Stomach (tissue), 19 donors: Measurements from ENCODE around the gene CDK1. TPM values are rescaled to one million over a fixed set of nuclear protein-coding genes. Genes with fewer than 3 reads are reported as not detected.

Experiments
- DNase-seq, 2 donors: peaks; one replicate each; pipeline versions ENCODE4 v3.0.0 to v3.0.0-alpha.2; 2013 to 2019
- H3K27ac ChIP-seq, 5 donors: fragments of 200-600 bp in 4 of 5; sonication (generic) in 4 of 5; one replicate each; pipeline ENCODE4 v1.5.1; 2013 to 2019; ENCODE audit warnings: mild to moderate bottlenecking in 1 of 5, moderate library complexity in 1 of 5
- H3K27me3 ChIP-seq, 3 donors: fragments of 200-600 bp; sonication (generic); one replicate each; pipeline ENCODE4 v1.5.1; 2017 to 2019; ENCODE audit warnings: mixed run types in 1 of 3
- H3K36me3 ChIP-seq, 4 donors: fragments of 200-600 bp; sonication (generic); 1 replicate in 3 of 4; 2 replicates in 1 of 4; pipeline ENCODE4 v1.5.1; 2016 to 2019
- H3K4me1 ChIP-seq, 4 donors: fragments of 200-600 bp; sonication (generic); one replicate each; pipeline ENCODE4 v1.5.1; 2016 to 2019
- H3K4me3 ChIP-seq, 4 donors: fragments of 200-600 bp; sonication (generic) in 3 of 4; one replicate each; pipeline ENCODE4 v1.5.1; 2016 to 2019; ENCODE audit warnings: mild to moderate bottlenecking in 1 of 4
- H3K9me3 ChIP-seq, 4 donors: fragments of 200-600 bp; sonication (generic); one replicate each; pipeline ENCODE4 v1.5.1; 2016 to 2019
- EP300 ChIP-seq: sonication (generic); formaldehyde crosslinking; IDR thresholded peaks from one replicate; pipeline ENCODE4 v1.6.1; 2017; ENCODE audit warnings: antibody characterized with exemption
- POLR2A ChIP-seq, 4 donors: fragments of 450-650 bp; IDR thresholded peaks; one replicate each; pipeline ENCODE4 v1.6.1; 2016; ENCODE audit warnings: antibody characterized with exemption in 4 of 4, control low read depth in 2 of 4, mild to moderate bottlenecking in 1 of 4, moderate library complexity in 1 of 4
- POLR2AphosphoS5 ChIP-seq, 3 donors: sonication (generic); formaldehyde crosslinking; IDR thresholded peaks; one replicate each; pipeline ENCODE4 v1.6.1; 2016; ENCODE audit warnings: antibody characterized with exemption in 3 of 3
- WGBS, 5 donors: extraction: QIAGEN DNeasy Blood & Tissue Kit in 3 of 5; methylation state at CpG; one replicate each; pipeline versions ENCODE4 v1.1.5 to v1.1.7; 2013 to 2018; 5-methylcytosine and 5-hydroxymethylcytosine counted together
- intact Hi-C: fragments of 100-400 bp; cut with DNase I; formaldehyde crosslinking; loops from one replicate; pipeline ENCODE4 v1.15.1; 2023; ENCODE audit warnings: low total_unique reads
- long read RNA-seq, 10 donors: transcript quantifications; one replicate each; lab custom pipeline, GENCODE V29; 2026
- polyA plus RNA-seq, 3 donors: library from polyadenylated mRNA; stranded (reverse); fragments of 200-250 nt; gene quantifications; one replicate each; pipeline ENCODE4 v1.2.3, GENCODE V29; 2013
- total RNA-seq, 5 donors: library from RNA; depleted of rRNA; stranded (reverse); fragments of >200 nt; gene quantifications; one replicate each; pipeline versions ENCODE4 v1.1.0 to v1.2.3, GENCODE V29; 2014 to 2016
- TF ChIP-seq, protein P1 (sequence below), 7 experiments: fragments of 450-650 bp in 4 of 7; fragments of 200-600 bp in 3 of 7; sonication (generic) in 3 of 7; IDR thresholded peaks; one replicate each; pipeline ENCODE4 v1.5.1; 2016 to 2019; ENCODE audit warnings: antibody characterized with exemption in 7 of 7, control low read depth in 2 of 7, mild to moderate bottlenecking in 1 of 7
- donor health status: healthy with polysubstance abuse.
- donor health status: Bipolar disorder and iron deficiency.
- donor health status: healthy.

CDK1 gene
- total RNA-seq (10 to 100 TPM in 1 of 5 donors, 1 to 10 TPM in 4; 1.8 to 33.2 (median 2.6) TPM), polyA plus RNA-seq (10 to 100 TPM in 2 of 3 donors, 1 to 10 TPM in 1; 6.0 to 17.2 (median 13.6) TPM)
- long read RNA-seq, donor 1, partial matches to known transcripts = 12 of 13 reads
- long read RNA-seq, donor 1, other reads (novel, unspliced or antisense) = 0 of 13 reads
- long read RNA-seq, donor 2, transcript CDK1-203 (8 exons, 1,913 nt) = major isoform, 6 of 22 reads
- long read RNA-seq, donor 2, partial matches to known transcripts = 15 of 22 reads
- long read RNA-seq, donor 2, other reads (novel, unspliced or antisense) = 0 of 22 reads
- long read RNA-seq, donor 3, transcript CDK1-203 (8 exons, 1,913 nt) = major isoform, 5 of 18 reads
- long read RNA-seq, donor 3, partial matches to known transcripts = 13 of 18 reads
- long read RNA-seq, donor 3, other reads (novel, unspliced or antisense) = 0 of 18 reads
- long read RNA-seq, donor 4 = 0 reads
- long read RNA-seq, donor 5, transcript CDK1-203 (8 exons, 1,913 nt) = major isoform, 10 of 17 reads
- long read RNA-seq, donor 5, partial matches to known transcripts = 7 of 17 reads
- long read RNA-seq, donor 5, other reads (novel, unspliced or antisense) = 0 of 17 reads
- long read RNA-seq, donor 6, transcript CDK1-203 (8 exons, 1,913 nt) = major isoform, 17 of 77 reads
- long read RNA-seq, donor 6, partial matches to known transcripts = 60 of 77 reads
- long read RNA-seq, donor 6, other reads (novel, unspliced or antisense) = 0 of 77 reads
- long read RNA-seq, donor 7, transcript CDK1-203 (8 exons, 1,913 nt) = major isoform, 11 of 11 reads
- long read RNA-seq, donor 7, partial matches to known transcripts = 0 of 11 reads
- long read RNA-seq, donor 7, other reads (novel, unspliced or antisense) = 0 of 11 reads
- long read RNA-seq, donor 8, transcript CDK1-203 (8 exons, 1,913 nt) = major isoform, 8 of 26 reads
- long read RNA-seq, donor 8, partial matches to known transcripts = 18 of 26 reads
- long read RNA-seq, donor 8, other reads (novel, unspliced or antisense) = 0 of 26 reads
- long read RNA-seq, donor 9, transcript CDK1-203 (8 exons, 1,913 nt) = major isoform, 13 of 24 reads
- long read RNA-seq, donor 9, partial matches to known transcripts = 6 of 24 reads
- long read RNA-seq, donor 9, other reads (novel, unspliced or antisense) = 5 of 24 reads
- long read RNA-seq, donor 10, transcript CDK1-203 (8 exons, 1,913 nt) = major isoform, 8 of 13 reads
- long read RNA-seq, donor 10, partial matches to known transcripts = 5 of 13 reads
- long read RNA-seq, donor 10, other reads (novel, unspliced or antisense) = 0 of 13 reads

- Histone ChIP-seq H3K4me3 (peak within 1 kb of the TSS; percentile 54 to 91 (median 74)), H3K9me3 (no peaks in the 10 kb centered on the region), H3K27ac (peak within 1 kb of the TSS in 4 of 5 donors; percentile 20 to 51 (median 32)), H3K36me3 (no peaks in the 10 kb centered on the region), H3K27me3 (no peaks in the 10 kb centered on the region), H3K4me1 (peaks cover 7 to 20% (median 12%) of the 10 kb centered on the region in 4 donors)
- DNase-seq = peak; percentile 95 to 99
- intact Hi-C loops = no loop called here
- TF ChIP-seq, protein P1, sequence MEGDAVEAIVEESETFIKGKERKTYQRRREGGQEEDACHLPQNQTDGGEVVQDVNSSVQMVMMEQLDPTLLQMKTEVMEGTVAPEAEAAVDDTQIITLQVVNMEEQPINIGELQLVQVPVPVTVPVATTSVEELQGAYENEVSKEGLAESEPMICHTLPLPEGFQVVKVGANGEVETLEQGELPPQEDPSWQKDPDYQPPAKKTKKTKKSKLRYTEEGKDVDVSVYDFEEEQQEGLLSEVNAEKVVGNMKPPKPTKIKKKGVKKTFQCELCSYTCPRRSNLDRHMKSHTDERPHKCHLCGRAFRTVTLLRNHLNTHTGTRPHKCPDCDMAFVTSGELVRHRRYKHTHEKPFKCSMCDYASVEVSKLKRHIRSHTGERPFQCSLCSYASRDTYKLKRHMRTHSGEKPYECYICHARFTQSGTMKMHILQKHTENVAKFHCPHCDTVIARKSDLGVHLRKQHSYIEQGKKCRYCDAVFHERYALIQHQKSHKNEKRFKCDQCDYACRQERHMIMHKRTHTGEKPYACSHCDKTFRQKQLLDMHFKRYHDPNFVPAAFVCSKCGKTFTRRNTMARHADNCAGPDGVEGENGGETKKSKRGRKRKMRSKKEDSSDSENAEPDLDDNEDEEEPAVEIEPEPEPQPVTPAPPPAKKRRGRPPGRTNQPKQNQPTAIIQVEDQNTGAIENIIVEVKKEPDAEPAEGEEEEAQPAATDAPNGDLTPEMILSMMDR (IDR thresholded peaks at IDR 0.05) = peak in 1 of 7 experiments; percentile 8
- TF ChIP-seq POLR2AphosphoS5 (IDR thresholded peaks at IDR 0.05) (peak in 2 of 3 donors; percentile 17 to 70), POLR2A (IDR thresholded peaks at IDR 0.05) (no peak)
- 0 to 1% (median 1%) methylated on average over 51 to 58 of the region's 58 CpGs for WGBS, 5 donors
Observed at GRCh38 chr10:60778214-60778970, at the start of gene CDK1. Gene CDK1, plus strand, starts transcription at chr10:60778478. Its CDS starts 1,688 bp downstream, at chr10:60780166.

DNA sequence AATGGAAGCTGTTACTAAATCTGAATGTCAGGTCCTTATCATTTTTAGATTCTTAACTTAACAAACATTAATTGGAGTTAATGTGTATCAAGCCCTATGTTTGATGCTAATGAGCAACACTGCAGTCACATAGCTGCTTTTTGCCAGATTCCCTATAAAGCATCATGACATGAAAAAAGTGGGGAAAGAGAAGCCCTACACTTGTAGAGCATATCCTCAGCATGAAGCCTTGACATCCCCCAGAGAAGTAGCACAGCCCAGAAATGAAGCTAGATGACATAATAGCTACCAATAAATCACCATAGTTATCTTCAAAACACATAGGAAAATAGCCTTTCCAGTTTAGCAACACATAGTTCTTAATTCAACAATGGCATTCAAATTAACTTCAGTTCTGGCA lies 49.2 kb upstream of the CDK1 start:
- Histone ChIP-seq H3K4me3 (no peak overlapping the region), H3K9me3 (no peaks in the 10 kb centered on the region), H3K27me3 (peaks cover 0 to 26% (median 7%) of the 10 kb centered on the region in 3 donors), H3K27ac (no peak overlapping the region), H3K36me3 (no peaks in the 10 kb centered on the region), H3K4me1 (peaks cover 5 to 26% (median 17%) of the 10 kb centered on the region in 4 donors)
- intact Hi-C loops = no loop called here
- DNase-seq = no peak
- TF ChIP-seq POLR2AphosphoS5 (IDR thresholded peaks at IDR 0.05) = no peak
- no peak for TF ChIP-seq POLR2A (IDR thresholded peaks at IDR 0.05)
- TF ChIP-seq, protein P1 (IDR thresholded peaks at IDR 0.05) = no peak
- no peak for TF ChIP-seq EP300

GRCh38 chr10:60731134-60731885 lies 47.0 kb upstream of the CDK1 start:
- peak overlapping the region in 3 of 4 donors; percentile 68 to 80 (median 74) for H3K4me3 ChIP-seq
- TF ChIP-seq POLR2A (IDR thresholded peaks at IDR 0.05) = no peak
- no peaks in the 10 kb centered on the region for H3K9me3 ChIP-seq
- peaks cover 5 to 26% (median 18%) of the 10 kb centered on the region in 4 donors for H3K4me1 ChIP-seq
- intact Hi-C loops = no loop called here
- H3K36me3 ChIP-seq = no peaks in the 10 kb centered on the region
- peak in 1 of 2 donors; percentile 45 for DNase-seq
- peaks cover 0 to 35% (median 7%) of the 10 kb centered on the region in 3 donors for H3K27me3 ChIP-seq
- 14 to 50% (median 27%) methylated on average over 3 of the region's 3 CpGs for whole genome bisulfite sequencing, 5 donors
- peak overlapping the region in 4 of 5 donors; percentile 84 to 95 (median 86) for H3K27ac ChIP-seq
